ENCODE data around the gene SEPTIN5. TPM values are rescaled to one million over a fixed set of nuclear protein-coding genes. Genes with fewer than 3 reads are reported as not detected.

SEPTIN5 gene
- total RNA-seq, 4 donors from 2014 or later = 4.1 to 8.3 (median 5.9) TPM

GRCh38 chr22:19747551-19747950 is 33.2 kb downstream of the SEPTIN5 start:
- TF ChIP-seq CTCF (IDR thresholded peaks at IDR 0.05; ENCODE audit: low read depth) = no peak

GRCh38 chr22:19748139-19748538 is 33.8 kb downstream of the SEPTIN5 start:
- no peak for TF ChIP-seq CTCF (IDR thresholded peaks at IDR 0.05; ENCODE audit: low read depth)

GRCh38 chr22:19748991-19749664 is 34.8 kb downstream of the SEPTIN5 start:
- no peak for TF ChIP-seq CTCF (IDR thresholded peaks at IDR 0.05; ENCODE audit: low read depth)

GRCh38 chr22:19749876-19750275 is 35.6 kb downstream of the SEPTIN5 start:
- no peak for TF ChIP-seq CTCF (IDR thresholded peaks at IDR 0.05; ENCODE audit: low read depth)

- no peak for TF ChIP-seq CTCF (IDR thresholded peaks at IDR 0.05; ENCODE audit: low read depth)
These were observed 36.5 kb downstream of the SEPTIN5 start for GRCh38 chr22:19750507-19751490.

GRCh38 chr22:19751497-19752245 is 37.4 kb downstream of the SEPTIN5 start:
- TF ChIP-seq CTCF (IDR thresholded peaks at IDR 0.05; ENCODE audit: low read depth) = no peak
